GM12873 (cell line): Measurements from ENCODE around the gene KDM7A.

Source experiments
- TF ChIP-seq, protein P1 (sequence below): IDR thresholded peaks from 2 replicates; pipeline ENCODE4 v1.5.1; 2012; ENCODE audit warnings: low read depth, mild to moderate bottlenecking, moderate library complexity, low read length, control low read depth; ENCODE audit not compliant: insufficient read depth; ENCODE audit errors: missing control alignments

KDM7A gene

DNA sequence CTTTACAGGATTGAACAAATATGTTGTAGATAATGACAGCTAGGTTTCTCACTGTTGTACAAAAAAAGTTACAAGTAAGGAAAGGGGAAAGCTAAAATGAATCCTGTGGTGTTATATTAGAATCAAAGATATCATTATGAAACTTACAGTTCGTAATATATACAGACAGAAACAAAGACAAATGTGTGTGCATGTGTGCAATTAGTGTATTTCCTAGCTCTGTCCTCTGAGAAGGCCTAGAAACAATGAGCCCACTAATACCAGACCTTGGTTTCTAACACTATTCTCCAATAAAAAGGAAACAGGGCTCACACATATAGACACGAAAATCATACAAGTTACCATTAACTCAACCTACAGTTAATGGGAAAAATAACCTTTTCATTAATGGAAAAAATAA lies 8.0 kb downstream of the KDM7A start:
- TF ChIP-seq, protein P1, sequence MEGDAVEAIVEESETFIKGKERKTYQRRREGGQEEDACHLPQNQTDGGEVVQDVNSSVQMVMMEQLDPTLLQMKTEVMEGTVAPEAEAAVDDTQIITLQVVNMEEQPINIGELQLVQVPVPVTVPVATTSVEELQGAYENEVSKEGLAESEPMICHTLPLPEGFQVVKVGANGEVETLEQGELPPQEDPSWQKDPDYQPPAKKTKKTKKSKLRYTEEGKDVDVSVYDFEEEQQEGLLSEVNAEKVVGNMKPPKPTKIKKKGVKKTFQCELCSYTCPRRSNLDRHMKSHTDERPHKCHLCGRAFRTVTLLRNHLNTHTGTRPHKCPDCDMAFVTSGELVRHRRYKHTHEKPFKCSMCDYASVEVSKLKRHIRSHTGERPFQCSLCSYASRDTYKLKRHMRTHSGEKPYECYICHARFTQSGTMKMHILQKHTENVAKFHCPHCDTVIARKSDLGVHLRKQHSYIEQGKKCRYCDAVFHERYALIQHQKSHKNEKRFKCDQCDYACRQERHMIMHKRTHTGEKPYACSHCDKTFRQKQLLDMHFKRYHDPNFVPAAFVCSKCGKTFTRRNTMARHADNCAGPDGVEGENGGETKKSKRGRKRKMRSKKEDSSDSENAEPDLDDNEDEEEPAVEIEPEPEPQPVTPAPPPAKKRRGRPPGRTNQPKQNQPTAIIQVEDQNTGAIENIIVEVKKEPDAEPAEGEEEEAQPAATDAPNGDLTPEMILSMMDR: no peak

DNA sequence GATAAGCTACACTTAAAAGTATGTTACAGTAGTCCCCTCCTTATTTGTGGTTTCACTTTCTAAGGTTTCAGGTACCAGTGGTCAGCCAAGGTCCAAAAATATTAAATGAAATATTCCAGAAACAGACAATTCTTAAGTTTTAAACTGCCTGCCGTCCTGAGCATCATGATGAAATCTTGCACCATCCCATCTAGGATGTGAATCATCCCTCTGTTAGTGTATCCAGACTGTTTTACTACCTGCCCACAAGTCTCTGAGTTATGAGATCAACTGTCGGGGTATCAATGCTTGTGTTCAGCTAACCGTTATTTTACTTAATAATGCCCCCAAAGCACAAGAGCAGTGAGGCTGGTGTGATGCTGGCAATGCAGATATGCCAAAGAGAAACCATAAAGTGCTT lies 11.4 kb downstream of the KDM7A start:
- TF ChIP-seq, protein P1: no peak

GRCh38 chr7:140161047-140161446 lies 15.7 kb downstream of the KDM7A start:
- TF ChIP-seq, protein P1: no peak

- TF ChIP-seq, protein P1: no peak
Measured at GRCh38 chr7:140160308-140160707, 16.5 kb downstream of the KDM7A start.

- TF ChIP-seq, protein P1: no peak
Measured at GRCh38 chr7:140159497-140159896, 17.3 kb downstream of the KDM7A start.

DNA sequence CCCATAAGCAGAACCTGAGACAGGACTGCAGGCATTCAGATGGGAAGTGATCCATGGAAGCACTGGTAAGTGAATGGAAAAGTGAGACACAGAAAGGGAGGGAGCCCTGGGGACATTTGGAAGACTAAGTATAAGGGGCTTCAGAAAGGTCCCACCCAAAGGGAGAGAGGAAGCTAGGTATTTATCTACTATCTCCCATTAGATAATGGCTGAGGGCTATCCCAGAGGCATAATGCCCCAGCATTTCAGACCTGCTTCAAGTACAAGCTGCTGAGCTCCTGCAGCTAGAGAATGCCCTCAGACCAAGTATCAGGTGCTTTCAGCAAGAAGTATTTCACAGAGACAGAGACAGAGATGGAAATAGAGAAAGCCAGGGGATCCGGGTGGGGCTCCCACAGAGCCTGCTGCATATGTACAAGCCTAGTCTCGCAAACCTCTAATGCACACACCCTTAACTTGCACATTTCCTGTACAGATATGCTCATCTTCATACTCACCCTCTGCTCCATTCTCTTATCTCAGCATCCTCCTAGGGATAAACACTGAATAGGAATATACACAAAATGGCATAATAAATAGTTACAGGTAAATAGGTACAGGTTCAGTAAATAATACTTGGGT lies 20.2 kb downstream of the KDM7A start:
- TF ChIP-seq, protein P1: no peak

- TF ChIP-seq, protein P1: no peak
Measured at GRCh38 chr7:140155428-140155827, 21.4 kb downstream of the KDM7A start.
